AG04449 (cell line): Measurements from ENCODE around the gene DTWD2.

ENCODE experiments used
- CTCF ChIA-PET: fragments of 350-600 bp; formaldehyde crosslinking; extraction: SDS; loops from one replicate; lab custom pipeline; 2021; ENCODE audit warnings: antibody characterized with exemption; lab: Yijun Ruan, JAX
- POLR2A ChIA-PET: fragments of 400-600, 350-600 bp; formaldehyde crosslinking; extraction: SDS; loops from one replicate; lab custom pipeline; 2020; ENCODE audit warnings: antibody characterized with exemption, inconsistent platforms; lab: Yijun Ruan, JAX
- DNase-seq: peaks from one replicate; pipeline ENCODE4 v3.0.0-alpha.2; 2010; ENCODE audit warnings: low read depth, low spot score
- H3K4me3 ChIP-seq: 2 replicates; pipeline ENCODE4 v1.5.1; 2011; ENCODE audit warnings: low read depth, mild to moderate bottlenecking, control low read depth, low read length
- CTCF ChIP-seq: IDR thresholded peaks from one replicate; pipeline ENCODE4 v1.5.1; 2011; ENCODE audit warnings: mild to moderate bottlenecking, moderate library complexity, low read length, control low read depth, inconsistent platforms; ENCODE audit not compliant: insufficient read depth; ENCODE audit errors: missing control alignments

The DTWD2 gene

GRCh38 chr5:118937393-118938061, 50.8 kb downstream of the DTWD2 start:
- DNase-seq, result no peak
- POLR2A ChIA-PET, result no interaction called here
- CTCF ChIA-PET, result no interaction called here
- no peak overlapping the region for H3K4me3 ChIP-seq
- TF ChIP-seq CTCF, result no peak

GRCh38 chr5:118933703-118934102, 54.6 kb downstream of the DTWD2 start:
- ChIA-PET CTCF (no interaction called here), POLR2A (no interaction called here)
- H3K4me3 ChIP-seq, result no peak overlapping the region
- no peak for TF ChIP-seq CTCF
- no peak for DNase-seq

GRCh38 chr5:118931564-118931963, 56.8 kb downstream of the DTWD2 start:
- no peak overlapping the region for H3K4me3 ChIP-seq
- CTCF ChIA-PET, result no interaction called here
- no peak for DNase-seq
- POLR2A ChIA-PET, result no interaction called here
- no peak for TF ChIP-seq CTCF

- POLR2A ChIA-PET, result no interaction called here
- H3K4me3 ChIP-seq, result no peak overlapping the region
- DNase-seq, result no peak
- TF ChIP-seq CTCF, result no peak
- CTCF ChIA-PET, result interaction anchor here (1.2 kb wide), 1 partner anchor 488 kb away, joined by 5 read pairs; no protein-coding TSS in a partner anchor
These were observed 64.3 kb downstream of the DTWD2 start for GRCh38 chr5:118924006-118924389.

- DNase-seq, result no peak
- CTCF ChIA-PET, result interaction anchor here (1.2 kb wide), 1 partner anchor 488 kb away, joined by 5 read pairs; no protein-coding TSS in a partner anchor
- no peak overlapping the region for H3K4me3 ChIP-seq
- TF ChIP-seq CTCF, result no peak
- POLR2A ChIA-PET, result no interaction called here
These were observed 64.9 kb downstream of the DTWD2 start for GRCh38 chr5:118923295-118924005.

- POLR2A ChIA-PET, result no interaction called here
- CTCF ChIA-PET, result no interaction called here
- TF ChIP-seq CTCF, result no peak
- H3K4me3 ChIP-seq, result no peak overlapping the region
- DNase-seq, result no peak
These were observed 66.5 kb downstream of the DTWD2 start for GRCh38 chr5:118921866-118922265.
